IMR-90 (cell line): Measurements from ENCODE around the gene ITGAL. TPM values are rescaled to one million over a fixed set of nuclear protein-coding genes. Genes with fewer than 3 reads are reported as not detected.

Source experiments
- ATAC-seq: fragments of 200-7000 bp; cut with Tn5 transposase; 2 replicates; pipeline ENCODE4 v1.9.1; 2020; ENCODE audit warnings: low read depth, mild to moderate bottlenecking, moderate library complexity
- BruUV-seq: library from RNA; stranded (reverse); fragments of 400-500 nt; replicated peaks from 2 replicates; lab custom pipeline; 2021; lab: Mats Ljungman, UMichigan
- CTCF ChIA-PET: fragments of 300-600 bp; formaldehyde crosslinking; extraction: SDS; loops from one replicate; lab custom pipeline; 2021; ENCODE audit warnings: antibody characterized with exemption; lab: Yijun Ruan, JAX
- POLR2A ChIA-PET: fragments of 300-600 bp; sonication (Branson Sonifier 250); formaldehyde crosslinking; loops from one replicate; lab custom pipeline; 2022; ENCODE audit warnings: antibody characterized with exemption; ENCODE audit not compliant: unreplicated experiment; lab: Charles Lee
- DNase-seq: peaks from one replicate; pipeline ENCODE4 v3.0.0; 2013
- H2AFZ ChIP-seq: replicated peaks from 2 replicates; pipeline ENCODE3; 2013; ENCODE audit warnings: low read length, mild to moderate bottlenecking; ENCODE audit not compliant: poor library complexity
- H2AK5ac ChIP-seq: 2 replicates; pipeline ENCODE4 v1.6.1; 2013; ENCODE audit warnings: low read depth, low read length, inconsistent platforms
- H2AK9ac ChIP-seq: replicated peaks from 2 replicates; pipeline ENCODE3; 2013; ENCODE audit warnings: mild to moderate bottlenecking, low read depth, low read length, moderate library complexity; ENCODE audit not compliant: poor library complexity
- H2BK120ac ChIP-seq: 2 replicates; pipeline ENCODE4 v1.6.1; 2013; ENCODE audit warnings: low read depth, low read length, inconsistent platforms
- H2BK15ac ChIP-seq: 3 replicates; pipeline ENCODE4 v1.6.1; 2013; ENCODE audit warnings: low read depth, low read length, inconsistent platforms
- H2BK20ac ChIP-seq: 2 replicates; pipeline ENCODE4 v1.6.1; 2013; ENCODE audit warnings: low read depth, mild to moderate bottlenecking, inconsistent platforms, low read length, moderate library complexity
- H2BK5ac ChIP-seq: 2 replicates; pipeline ENCODE4 v1.6.1; 2013; ENCODE audit warnings: mild to moderate bottlenecking, low read depth, low read length, inconsistent platforms; ENCODE audit not compliant: poor library complexity, severe bottlenecking
- H3K14ac ChIP-seq: replicated peaks from 2 replicates; pipeline ENCODE4 v1.6.1; 2013; ENCODE audit warnings: low read depth, low read length, inconsistent platforms
- H3K18ac ChIP-seq: 2 replicates; pipeline ENCODE4 v1.6.1; 2013; ENCODE audit warnings: low read depth, low read length, control low read depth
- H3K23ac ChIP-seq: 2 replicates; pipeline ENCODE4 v1.6.1; 2013; ENCODE audit warnings: low read depth, low read length, inconsistent platforms
- H3K27ac ChIP-seq: 2 replicates; pipeline ENCODE4 v1.5.1; 2013; ENCODE audit warnings: mild to moderate bottlenecking, control low read depth, low read length; ENCODE audit not compliant: insufficient read depth
- H3K27me3 ChIP-seq: 2 replicates; pipeline ENCODE4 v1.6.1; 2013; ENCODE audit warnings: low read length; ENCODE audit not compliant: control insufficient read depth, insufficient read depth
- H3K36me3 ChIP-seq: 2 replicates; pipeline ENCODE4 v1.6.1; 2013; ENCODE audit warnings: low read length, mixed read lengths; ENCODE audit not compliant: control insufficient read depth, insufficient read depth
- H3K4ac ChIP-seq: 2 replicates; pipeline ENCODE4 v1.6.1; 2013; ENCODE audit warnings: low read depth, low read length, inconsistent platforms
- H3K4me1 ChIP-seq: 2 replicates; pipeline ENCODE4 v1.6.1; 2013; ENCODE audit warnings: low read length, mixed read lengths; ENCODE audit not compliant: control insufficient read depth, insufficient read depth
- H3K4me2 ChIP-seq: 2 replicates; pipeline ENCODE4 v1.6.1; 2013; ENCODE audit warnings: low read depth, mild to moderate bottlenecking, control low read depth, low read length, moderate library complexity
- H3K4me3 ChIP-seq: 2 replicates; pipeline ENCODE4 v1.5.1; 2013; ENCODE audit warnings: low read depth, mild to moderate bottlenecking, control low read depth, low read length, moderate library complexity; ENCODE audit not compliant: insufficient read depth
- H3K56ac ChIP-seq: 2 replicates; pipeline ENCODE4 v1.6.1; 2013; ENCODE audit warnings: low read length, inconsistent platforms; ENCODE audit not compliant: insufficient read depth; ENCODE audit errors: extremely low read depth
- H3K79me1 ChIP-seq, 2 experiments: 2 replicates each; pipeline ENCODE4 v1.6.1; 2013; ENCODE audit warnings: low read length in 2 of 2, inconsistent platforms in 1 of 2, low read depth in 1 of 2
- H3K9ac ChIP-seq: 2 replicates; pipeline ENCODE4 v1.6.1; 2013; ENCODE audit warnings: low read depth, low read length, control low read depth
- H3K9me1 ChIP-seq: 2 replicates; pipeline ENCODE4 v1.6.1; 2013; ENCODE audit warnings: low read length, inconsistent platforms; ENCODE audit not compliant: insufficient read depth
- H3K9me3 ChIP-seq: 2 replicates; pipeline ENCODE4 v1.6.1; 2013; ENCODE audit warnings: low read length; ENCODE audit not compliant: control insufficient read depth, insufficient read depth
- H4K20me1 ChIP-seq: 2 replicates; pipeline ENCODE4 v1.6.1; 2013; ENCODE audit warnings: low read length, inconsistent platforms; ENCODE audit not compliant: insufficient read depth
- H4K5ac ChIP-seq: 2 replicates; pipeline ENCODE4 v1.6.1; 2013; ENCODE audit warnings: mild to moderate bottlenecking, low read depth, low read length, control low read depth
- H4K8ac ChIP-seq, 2 experiments: 2 replicates each; pipeline ENCODE4 v1.6.1; 2013; ENCODE audit warnings: low read depth in 2 of 2, low read length in 2 of 2, control low read depth in 1 of 2, inconsistent platforms in 1 of 2
- H4K91ac ChIP-seq: 2 replicates; pipeline ENCODE4 v1.6.1; 2013; ENCODE audit warnings: low read depth, low read length, inconsistent platforms; ENCODE audit not compliant: insufficient read depth
- BHLHE40 ChIP-seq: fragments of 150-350 bp; IDR thresholded peaks from 2 replicates; pipeline ENCODE4 v1.6.1; 2016; ENCODE audit warnings: mild to moderate bottlenecking, low read depth, low read length
- CEBPB ChIP-seq: IDR thresholded peaks from 2 replicates; pipeline ENCODE4 v1.6.1; 2012; ENCODE audit warnings: low read depth, low read length, improper control_type of control experiment
- CHD1 ChIP-seq: IDR thresholded peaks from 2 replicates; pipeline ENCODE4 v1.6.1; 2012; ENCODE audit warnings: low read depth, low read length, improper control_type of control experiment
- CTCF ChIP-seq: conservative IDR thresholded peaks from 2 replicates; pipeline ENCODE4 v1.5.1; 2012; ENCODE audit warnings: mild to moderate bottlenecking, low read depth, low read length, improper control_type of control experiment
- ELK1 ChIP-seq: fragments of 150-350 bp; IDR thresholded peaks from 2 replicates; pipeline ENCODE4 v1.6.1; 2016; ENCODE audit warnings: low read depth, mild to moderate bottlenecking, low read length, moderate library complexity, borderline replicate concordance
- FOS ChIP-seq: fragments of 150-350 bp; IDR thresholded peaks from 2 replicates; pipeline ENCODE4 v1.6.1; 2016; ENCODE audit warnings: low read depth, low read length
- MAFK ChIP-seq: IDR thresholded peaks from 2 replicates; pipeline ENCODE4 v1.6.1; 2012; ENCODE audit warnings: low read depth, low read length, improper control_type of control experiment
- MAZ ChIP-seq: IDR thresholded peaks from 2 replicates; pipeline ENCODE4 v1.6.1; 2012; ENCODE audit warnings: low read depth, mild to moderate bottlenecking, low read length, improper control_type of control experiment, moderate library complexity, borderline replicate concordance
- MXI1 ChIP-seq: IDR thresholded peaks from 2 replicates; pipeline ENCODE4 v1.6.1; 2012; ENCODE audit warnings: low read depth, mild to moderate bottlenecking, low read length, moderate library complexity, borderline replicate concordance
- NFE2L2 ChIP-seq: fragments of 150-350 bp; IDR thresholded peaks from 2 replicates; pipeline ENCODE4 v1.6.1; 2016; ENCODE audit warnings: low read depth, mild to moderate bottlenecking, low read length
- POLR2A ChIP-seq: IDR thresholded peaks from 2 replicates; pipeline ENCODE4 v1.6.1; 2012; ENCODE audit warnings: mild to moderate bottlenecking, low read depth, low read length
- RAD21 ChIP-seq: IDR thresholded peaks from 2 replicates; pipeline ENCODE4 v1.6.1; 2012; ENCODE audit warnings: low read length, improper control_type of control experiment
- RCOR1 ChIP-seq: IDR thresholded peaks from 2 replicates; pipeline ENCODE4 v1.6.1; 2012; ENCODE audit warnings: mild to moderate bottlenecking, low read length, improper control_type of control experiment; ENCODE audit not compliant: insufficient replicate concordance
- RFX5 ChIP-seq: IDR thresholded peaks from 2 replicates; pipeline ENCODE4 v1.8.0; 2012; ENCODE audit warnings: low read depth, mild to moderate bottlenecking, low read length, moderate library complexity
- SMC3 ChIP-seq: fragments of 150-350 bp; IDR thresholded peaks from 2 replicates; pipeline ENCODE4 v1.6.1; 2016; ENCODE audit warnings: low read depth, mild to moderate bottlenecking, antibody characterized with exemption, low read length, moderate library complexity
- USF2 ChIP-seq: fragments of 150-350 bp; IDR thresholded peaks from 2 replicates; pipeline ENCODE4 v1.6.1; 2017; ENCODE audit warnings: mild to moderate bottlenecking, antibody characterized with exemption, low read length, low read depth
- WGBS, 2 experiments: methylation state at CpG; one replicate each; pipeline versions ENCODE4 v1.1.5 to v1.1.7; 2013; ENCODE audit warnings: missing lambda C conversion rate in 2 of 2; ENCODE audit not compliant: insufficient read length in 1 of 2; ENCODE audit errors: extremely low coverage in 2 of 2; 5-methylcytosine and 5-hydroxymethylcytosine counted together
- dilution Hi-C: fragments of 300-500 bp; cut with HindIII; formaldehyde crosslinking; loops from one replicate; pipeline ENCODE4 v1.14.3; 2018; ENCODE audit warnings: low sequenced_read_pairs; ENCODE audit not compliant: unreplicated experiment
- in situ Hi-C: fragments of 300-500 bp; cut with MboI; formaldehyde crosslinking; loops from 3 replicates; pipeline ENCODE4 v1.14.3; 2019; ENCODE audit warnings: low sequenced_read_pairs, inconsistent platforms, mixed read lengths
- intact Hi-C: fragments of 100-400 bp; cut with micrococcal nuclease; formaldehyde crosslinking; loops from 2 replicates; pipeline ENCODE4 v1.10.0; 2022
- polyA plus RNA-seq, 3 experiments: library from polyadenylated mRNA; depleted of rRNA; stranded (reverse); fragments of >200 nt; gene quantifications; 2 replicates each; pipeline ENCODE4 v1.2.3, GENCODE V29; 2012; ENCODE audit warnings: low replicate concordance in 1 of 3
- total RNA-seq: library from RNA; depleted of rRNA; stranded (reverse); fragments of >200 nt; gene quantifications from 2 replicates; pipeline ENCODE4 v1.2.3, GENCODE V29; 2012

The ITGAL gene
- total and polyA plus RNA-seq, 2 of the 4 experiments (the other 2 are of a cell fraction), result not detected

GRCh38 chr16:30499284-30499683, 26.7 kb downstream of the ITGAL start:
- H2AFZ ChIP-seq, result peak overlapping the region; percentile 43

More at GRCh38 chr16:30499284-30499683, 26.7 kb downstream of the ITGAL start:
- Histone ChIP-seq H2BK120ac (no peak overlapping the region), H3K27me3 (peaks cover 12% of the 10 kb centered on the region), H2AK5ac (no peak overlapping the region), H4K20me1 (no peaks in the 10 kb centered on the region), H2AK9ac (no peak overlapping the region), H3K9me3 (no peaks in the 10 kb centered on the region), H3K79me1 (no peaks in the 10 kb centered on the region), H3K36me3 (no peaks in the 10 kb centered on the region), H2BK5ac (no peak overlapping the region), H3K4me2 (no peak overlapping the region), H3K9me1 (no peaks in the 10 kb centered on the region), H3K14ac (no peak overlapping the region), H3K4me3 (no peak overlapping the region), H3K4me1 (no peaks in the 10 kb centered on the region), H3K56ac (no peak overlapping the region), H4K91ac (no peak overlapping the region), H3K4ac (no peak overlapping the region), H4K5ac (no peak overlapping the region), H4K8ac (no peak overlapping the region), H3K18ac (no peak overlapping the region), H3K9ac (no peak overlapping the region), H3K23ac (no peak overlapping the region; the same call in 1 of the 2 replicates), H2BK15ac (no peak overlapping the region), H3K27ac (no peak overlapping the region), H2BK20ac (no peak overlapping the region)
- ATAC-seq (no peak), DNase-seq (no peak)
- dilution Hi-C loops, result no loop called here
- no TSS peak for BruUV-seq
- ChIA-PET POLR2A (no interaction called here), CTCF (no interaction called here)
- TF ChIP-seq RAD21, result no peak
- TF ChIP-seq SMC3, result no peak
- TF ChIP-seq MAFK, result no peak
- TF ChIP-seq RCOR1, result no peak
- TF ChIP-seq NFE2L2, result no peak
- no peak for TF ChIP-seq POLR2A
- no peak for TF ChIP-seq CEBPB
- no peak for TF ChIP-seq CTCF
- TF ChIP-seq MAZ, result no peak
- no peak for TF ChIP-seq FOS
- TF ChIP-seq CHD1, result no peak
- no peak for TF ChIP-seq BHLHE40
- TF ChIP-seq MXI1, result no peak
- TF ChIP-seq ELK1, result no peak
- no peak for TF ChIP-seq RFX5
- no peak for TF ChIP-seq USF2
- in situ Hi-C loops, result no loop called here
- intact Hi-C loops, result no loop called here
- no CpG with 5 or more reads among the region's 8 CpGs for WGBS, 2 experiments
